HG03432 (cell line): ENCODE results near the gene APBB1IP.
A peak's percentile ranks its signal among the peaks of the same experiment; 100 is the strongest.
"Not testable (repeated sequence)": the region's sequence is repeated elsewhere in the genome, so short reads cannot be mapped to it uniquely, and the experiment has no call there.

Experiments
- ATAC-seq: cut with Tn5 transposase; IDR thresholded peaks from one replicate; pipeline ENCODE4 v1.9.1; 2021; ENCODE audit warnings: mild to moderate bottlenecking, moderate library complexity; ENCODE audit not compliant: unreplicated experiment

APBB1IP gene

DNA sequence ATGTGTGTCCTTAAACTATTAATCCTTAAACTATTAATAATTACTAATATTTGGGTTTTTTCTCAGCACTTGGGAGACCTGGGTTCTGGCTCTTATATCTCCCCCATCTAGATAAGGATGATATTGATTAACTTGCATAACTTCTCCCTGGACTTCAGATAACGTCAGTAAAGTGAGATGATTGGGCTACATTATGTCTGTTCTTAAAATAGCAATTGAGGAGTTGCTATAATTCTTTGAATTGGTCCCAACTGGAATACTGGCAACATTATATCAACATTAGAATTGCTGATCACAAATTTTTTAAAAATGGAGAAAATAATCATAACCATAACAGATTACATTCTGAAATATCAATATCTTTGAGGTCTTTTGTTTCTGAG lies 1.9 kb downstream of the APBB1IP start:
- no peak for ATAC-seq

- ATAC-seq = no peak
These were observed 3.5 kb downstream of the APBB1IP start for GRCh38 chr10:26441491-26442214.

GRCh38 chr10:26445411-26446031 lies 7.4 kb downstream of the APBB1IP start:
- ATAC-seq = no peak

DNA sequence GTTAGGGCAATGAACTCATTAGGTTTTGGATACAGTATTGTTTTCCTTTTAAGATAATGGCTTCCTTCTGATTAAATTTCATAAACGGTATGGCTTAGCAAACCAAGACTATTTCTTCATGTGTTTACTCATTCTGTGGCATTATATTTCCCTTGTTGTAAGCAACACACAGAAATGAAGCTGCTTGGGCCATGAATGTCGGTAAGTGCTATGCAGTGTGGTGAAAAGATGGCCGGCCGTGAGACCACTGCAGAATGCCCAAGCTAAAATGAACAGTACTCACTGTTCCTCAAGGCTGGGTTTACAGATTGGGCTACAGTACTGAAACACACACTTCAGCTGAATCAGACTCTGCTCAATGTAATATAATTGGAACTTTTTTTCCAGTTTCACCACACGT lies 8.1 kb downstream of the APBB1IP start:
- no peak for ATAC-seq

DNA sequence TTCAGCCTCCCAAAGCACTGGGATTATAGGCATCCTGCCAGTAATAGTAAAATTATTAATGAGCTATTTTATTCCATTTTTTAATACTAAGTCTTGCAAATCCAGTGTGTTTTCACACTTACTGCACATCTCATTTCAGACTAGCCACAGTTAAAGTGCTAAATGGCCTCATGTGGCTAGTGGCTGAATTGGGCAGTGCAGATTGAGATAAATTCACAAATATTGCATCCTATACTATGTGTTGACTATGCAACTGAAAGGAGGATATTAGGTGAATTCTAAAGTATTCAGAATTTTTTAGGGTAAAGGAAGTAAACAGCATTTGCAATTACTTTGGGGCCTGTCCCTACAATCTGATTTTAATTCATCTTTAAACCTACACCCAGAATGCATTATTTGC lies 10.2 kb downstream of the APBB1IP start:
- ATAC-seq = peak; percentile 42

- ATAC-seq = peak; percentile 93
These were observed 10.7 kb downstream of the APBB1IP start for GRCh38 chr10:26448706-26449435.

GRCh38 chr10:26449726-26450125 lies 11.6 kb downstream of the APBB1IP start:
- ATAC-seq = no peak

DNA sequence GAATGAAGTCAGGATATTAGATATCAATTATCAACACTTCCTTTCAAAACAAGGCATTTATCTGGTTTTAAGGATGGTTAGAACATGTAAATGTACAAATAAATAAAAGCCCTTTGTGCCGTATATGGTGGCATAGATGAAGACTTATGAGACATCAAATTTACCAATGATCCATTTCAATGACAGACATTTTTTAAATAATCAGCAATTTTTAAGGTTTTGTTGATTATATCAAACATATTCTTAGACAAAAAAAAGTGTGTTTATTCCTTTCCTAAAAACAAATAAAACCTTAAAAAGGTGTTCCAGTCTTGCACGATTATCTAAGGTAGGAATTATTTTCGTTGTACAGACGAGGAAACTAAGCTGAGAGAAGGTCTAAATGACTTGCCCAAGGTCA lies 13.8 kb downstream of the APBB1IP start:
- ATAC-seq = no peak

DNA sequence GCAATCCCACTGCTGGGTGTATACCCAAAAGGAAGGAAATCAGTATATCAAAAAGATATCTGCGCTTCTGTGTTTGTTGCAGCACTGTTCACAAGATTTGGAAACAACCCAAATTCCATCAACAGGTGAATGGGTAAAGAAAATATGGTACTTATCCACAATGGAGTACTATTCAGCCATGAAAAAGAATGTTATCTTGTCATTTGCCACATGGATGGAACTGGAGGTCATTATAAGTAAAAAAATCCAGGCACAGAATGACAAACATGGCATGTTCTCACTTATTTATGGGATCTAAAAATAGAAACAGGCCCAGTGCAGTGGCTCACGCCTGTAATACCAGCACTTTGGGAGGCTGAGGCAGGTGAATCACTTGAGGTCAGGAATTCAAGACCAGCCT lies 15.7 kb downstream of the APBB1IP start:
- ATAC-seq = no peak

DNA sequence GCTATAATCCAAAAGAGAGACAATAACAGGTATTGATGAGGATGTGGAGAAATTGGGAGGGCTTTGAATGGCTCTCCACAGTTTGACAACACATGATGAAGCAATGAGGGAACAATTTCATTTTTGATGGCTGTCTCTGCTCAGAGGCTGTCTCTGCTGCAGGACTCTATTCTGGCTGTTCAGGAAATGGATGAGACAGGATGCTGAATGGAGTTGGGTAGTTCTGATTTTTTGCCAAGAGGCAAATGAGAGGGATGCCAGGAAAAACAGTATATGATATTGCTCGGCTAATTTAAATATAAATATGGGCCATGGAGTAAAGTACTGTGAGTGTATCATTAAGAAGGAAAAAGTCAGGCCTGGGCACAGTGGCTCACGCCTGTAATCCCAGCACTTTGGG lies 16.8 kb downstream of the APBB1IP start:
- ATAC-seq = no peak

DNA sequence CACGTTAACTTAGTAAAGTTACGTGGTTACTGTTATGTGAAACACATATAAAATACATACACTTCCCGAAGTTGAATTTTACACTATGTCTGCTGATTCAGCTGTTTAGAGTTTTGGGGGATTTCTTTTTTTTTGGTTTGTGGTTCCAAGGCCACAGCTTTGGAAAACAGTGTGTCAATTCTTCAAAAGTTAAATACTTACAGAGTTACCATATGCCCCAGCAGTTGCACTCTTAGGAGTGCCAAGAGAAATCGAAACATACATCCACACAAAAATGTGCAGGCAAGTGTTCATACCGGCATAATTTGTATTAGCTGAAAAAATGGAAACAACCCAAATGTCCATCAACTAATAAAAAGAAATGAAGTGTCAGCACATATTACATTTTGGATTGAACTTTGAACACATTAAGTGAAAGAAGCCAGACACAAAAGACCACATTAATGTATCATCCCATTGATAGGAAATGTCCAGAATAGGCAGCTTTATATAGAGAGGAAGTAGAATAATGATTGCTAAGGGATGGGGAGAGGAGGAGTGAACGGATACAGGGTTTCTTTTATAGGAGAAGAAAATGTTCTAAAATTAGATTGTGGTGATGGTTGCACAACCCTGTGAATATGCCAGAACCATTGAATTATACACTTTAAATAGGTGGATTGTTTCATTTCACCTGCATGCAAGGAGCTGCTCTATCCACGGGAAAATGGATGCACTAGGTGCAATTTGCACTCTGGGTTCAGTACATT lies 17.6 kb downstream of the APBB1IP start:
- no peak for ATAC-seq

DNA sequence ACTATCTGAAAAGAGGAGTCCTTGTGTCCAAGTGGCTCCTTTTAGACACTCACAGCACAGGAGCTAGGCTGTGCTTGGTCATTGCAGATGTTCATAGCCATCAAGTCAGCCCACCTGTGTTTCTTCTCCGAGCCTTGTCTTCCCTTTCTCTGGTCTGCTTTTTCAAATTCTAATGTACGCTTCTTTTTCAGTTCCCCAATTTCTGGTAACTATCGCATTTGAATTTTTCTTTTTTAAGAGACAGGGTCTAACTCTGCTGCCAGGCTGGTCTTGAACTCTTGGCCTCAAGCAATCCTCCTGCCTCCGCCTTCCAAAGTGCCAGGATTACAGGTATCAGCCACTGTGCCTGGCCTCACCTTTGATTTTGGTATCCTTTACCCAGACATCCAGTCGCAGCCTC lies 18.9 kb downstream of the APBB1IP start:
- ATAC-seq = peak; percentile 94

- ATAC-seq = no peak
These were observed 22.6 kb downstream of the APBB1IP start for GRCh38 chr10:26460736-26461135.

DNA sequence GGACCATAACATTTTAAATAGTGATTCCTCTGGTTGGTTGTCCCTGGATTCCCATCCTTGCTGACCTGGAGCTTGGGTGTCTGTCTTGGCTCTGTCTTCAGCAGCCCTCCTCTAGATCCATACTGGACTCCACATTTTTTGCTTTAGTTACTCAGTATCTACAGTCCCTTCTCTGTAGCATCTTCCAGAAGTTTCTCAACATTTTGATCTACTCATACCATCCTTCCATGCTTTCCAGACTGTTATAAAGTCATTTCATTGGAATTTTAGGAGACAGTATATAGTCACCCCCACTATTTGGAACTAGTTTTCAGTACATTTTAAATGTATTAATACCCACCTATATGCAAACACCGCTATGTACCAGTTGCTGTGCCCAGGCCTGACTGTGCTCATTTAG lies 25.8 kb downstream of the APBB1IP start:
- no peak for ATAC-seq

DNA sequence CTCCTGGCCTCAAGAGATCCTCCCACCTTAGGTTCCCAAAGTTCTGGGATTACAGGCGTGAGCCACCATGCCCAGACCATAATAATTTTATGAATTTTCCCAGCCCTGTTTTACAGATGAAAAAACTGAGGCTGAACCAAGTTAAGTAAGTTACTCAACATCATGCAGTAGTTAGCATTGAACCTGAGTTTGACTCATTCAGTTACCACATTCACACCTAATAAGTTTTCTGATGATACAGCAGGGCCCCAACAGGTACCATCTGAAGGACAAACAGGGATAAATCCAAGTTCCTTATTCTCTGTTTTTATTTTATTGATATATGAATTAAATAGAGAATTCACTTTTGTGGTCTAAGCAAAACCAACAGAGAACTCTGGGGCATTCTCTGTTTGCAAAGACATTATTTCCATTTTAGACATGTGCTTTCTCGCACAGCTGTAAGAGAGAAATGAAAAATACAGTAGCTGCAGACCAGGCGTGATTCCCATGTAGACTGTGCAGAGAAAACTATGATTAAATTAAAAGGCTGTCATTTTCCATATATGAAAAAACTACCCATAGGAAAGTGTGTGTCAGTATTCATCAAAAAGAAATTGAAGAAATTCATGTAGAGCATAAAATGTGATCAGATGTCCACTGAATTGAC lies 26.6 kb downstream of the APBB1IP start:
- peak; percentile 41 for ATAC-seq

- ATAC-seq = not testable (repeated sequence)
These were observed 28.4 kb downstream of the APBB1IP start for GRCh38 chr10:26466531-26466930.

GRCh38 chr10:26467639-26468038 lies 29.5 kb downstream of the APBB1IP start:
- no peak for ATAC-seq

GRCh38 chr10:26468291-26468690 lies 30.1 kb downstream of the APBB1IP start:
- no peak for ATAC-seq

DNA sequence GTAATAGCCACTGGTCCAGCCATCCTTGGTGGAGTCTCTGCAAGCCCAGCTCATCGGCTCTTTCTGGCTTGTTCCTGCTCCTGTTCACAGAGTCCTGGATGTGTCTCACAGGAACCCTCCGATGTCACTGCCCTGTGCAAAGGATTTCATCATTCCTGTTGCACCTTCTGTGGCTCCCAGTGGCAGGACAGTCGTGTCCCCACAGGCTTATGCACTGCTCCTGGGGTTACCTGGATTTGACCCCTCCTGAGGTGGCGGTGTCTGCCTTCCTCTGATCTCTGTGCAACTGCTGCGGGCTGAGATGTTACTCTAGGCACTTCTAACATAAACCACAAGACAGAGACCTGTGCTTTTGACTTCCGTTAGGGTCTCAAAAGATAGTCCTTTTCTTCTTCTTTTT lies 30.6 kb downstream of the APBB1IP start:
- peak; percentile 72 for ATAC-seq

- ATAC-seq = no peak
These were observed 34.3 kb downstream of the APBB1IP start for GRCh38 chr10:26472492-26472778.

DNA sequence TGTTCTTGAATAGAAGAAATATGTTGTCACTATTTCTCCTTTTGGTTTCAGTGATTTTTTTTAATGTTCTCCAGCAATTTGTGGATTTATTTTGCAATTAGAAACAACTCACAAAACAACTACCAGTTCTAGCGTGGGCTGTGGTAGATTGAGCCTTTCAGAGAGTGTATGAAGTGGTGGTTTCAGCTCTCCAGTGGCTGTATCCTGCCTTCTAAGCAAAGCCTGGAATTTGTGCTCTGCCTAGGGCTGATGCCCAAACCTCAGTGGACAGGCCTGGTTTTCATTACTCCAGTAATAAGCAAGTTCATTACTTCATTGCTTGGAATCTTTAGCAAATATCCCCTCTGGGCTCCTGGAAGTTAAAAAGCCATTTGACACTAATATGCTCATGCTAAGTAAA lies 35.9 kb downstream of the APBB1IP start:
- no peak for ATAC-seq
